ENCODE results near the gene NEURL4. TPM values are rescaled to one million over a fixed set of nuclear protein-coding genes. Genes with fewer than 3 reads are reported as not detected.
"Not testable (repeated sequence)": the region's sequence is repeated elsewhere in the genome, so short reads cannot be mapped to it uniquely, and the experiment has no call there.

NEURL4 gene
- polyA plus RNA-seq (2012; ENCODE audit: missing spikeins): 15.9 TPM

DNA sequence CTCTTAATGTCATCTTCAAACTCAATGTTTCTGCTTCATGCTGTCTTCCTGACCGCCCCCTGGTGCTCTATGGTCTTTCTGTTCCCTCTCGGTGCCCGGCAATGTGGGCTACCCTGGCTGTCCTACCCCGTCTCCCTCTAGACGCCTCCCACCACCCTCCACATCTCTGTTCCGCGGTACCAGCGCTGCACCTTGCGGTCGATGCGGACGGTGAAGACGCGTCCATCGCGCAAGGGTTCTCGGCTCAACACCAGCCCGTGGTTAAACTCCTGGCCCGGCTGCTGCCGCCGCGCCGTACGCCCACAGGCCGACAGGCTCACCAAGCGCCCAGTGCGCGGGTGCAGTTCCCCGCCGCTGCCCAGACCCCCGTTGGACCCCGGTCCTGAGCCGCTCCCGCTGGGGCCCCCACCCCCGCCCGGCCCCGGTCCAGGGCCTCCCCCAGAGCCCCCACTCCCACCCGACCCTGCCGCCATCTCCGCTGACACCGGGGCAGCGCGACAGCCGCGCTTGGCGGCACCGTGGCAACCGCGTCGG, at the start of gene NEURL4:
Gene NEURL4 (minus strand): TSS at position 496 of the 534 bp plus-strand sequence. CDS start 23 bp downstream, at position 473.
- DNase-seq (ENCODE audit: insufficient read length): no peak
- no peak for FAIRE-seq
- TF ChIP-seq POLR2A (IDR thresholded peaks at IDR 0.05; ENCODE audit: low read depth, low read length) (no peak), TAF1 (IDR thresholded peaks at IDR 0.05; ENCODE audit: borderline replicate concordance, low read depth, low read length) (no peak), POLR2AphosphoS5 (IDR thresholded peaks at IDR 0.05; ENCODE audit: low read depth, low read length) (no peak)

DNA sequence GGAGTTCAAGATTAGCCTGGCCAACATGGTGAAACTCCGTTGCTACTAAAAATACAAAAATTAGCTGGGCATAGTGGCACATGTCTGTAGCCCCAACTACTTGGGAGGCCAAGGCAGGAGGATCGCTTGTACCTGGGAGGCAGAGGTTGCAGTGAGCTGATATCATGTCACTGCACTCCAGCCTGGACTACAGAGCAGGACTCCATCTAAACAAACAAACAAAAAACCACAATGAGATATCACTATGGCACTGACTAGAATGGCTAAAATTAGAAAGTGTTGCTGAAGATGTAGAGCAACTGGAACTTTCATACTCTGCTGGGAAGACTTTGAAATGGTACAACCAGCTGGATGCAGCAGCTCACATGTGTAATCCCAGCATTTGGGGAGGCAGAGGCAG, 45.2 kb upstream of the NEURL4 start:
- DNase-seq (ENCODE audit: insufficient read length): no peak
- no peak for FAIRE-seq
- TF ChIP-seq POLR2A (IDR thresholded peaks at IDR 0.05; ENCODE audit: low read depth, low read length) (no peak), POLR2AphosphoS5 (IDR thresholded peaks at IDR 0.05; ENCODE audit: low read depth, low read length) (no peak), TAF1 (IDR thresholded peaks at IDR 0.05; ENCODE audit: borderline replicate concordance, low read depth, low read length) (no peak)

DNA sequence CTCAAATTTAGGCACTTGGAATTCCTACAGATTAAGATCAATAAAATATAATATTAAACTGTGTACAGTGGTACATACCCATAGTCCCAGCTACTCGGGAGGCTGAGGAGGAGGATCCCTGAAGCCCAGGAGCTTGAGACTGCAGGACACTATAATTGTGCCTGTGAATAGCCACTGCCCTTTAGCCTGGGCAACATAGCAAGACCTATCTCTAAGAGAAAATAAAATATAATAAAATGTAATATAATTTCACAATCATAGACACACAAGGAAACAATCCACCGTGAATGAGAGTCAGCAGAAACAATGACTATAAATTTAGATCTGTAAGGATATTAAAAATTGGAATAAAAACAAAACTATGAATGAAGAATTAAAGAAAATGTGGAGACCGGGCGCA, 41.7 kb upstream of the NEURL4 start:
- FAIRE-seq: no peak
- TF ChIP-seq POLR2AphosphoS5 (IDR thresholded peaks at IDR 0.05; ENCODE audit: low read depth, low read length) (no peak), TAF1 (IDR thresholded peaks at IDR 0.05; ENCODE audit: borderline replicate concordance, low read depth, low read length) (no peak), POLR2A (IDR thresholded peaks at IDR 0.05; ENCODE audit: low read depth, low read length) (no peak)
- no peak for DNase-seq (ENCODE audit: insufficient read length)

DNA sequence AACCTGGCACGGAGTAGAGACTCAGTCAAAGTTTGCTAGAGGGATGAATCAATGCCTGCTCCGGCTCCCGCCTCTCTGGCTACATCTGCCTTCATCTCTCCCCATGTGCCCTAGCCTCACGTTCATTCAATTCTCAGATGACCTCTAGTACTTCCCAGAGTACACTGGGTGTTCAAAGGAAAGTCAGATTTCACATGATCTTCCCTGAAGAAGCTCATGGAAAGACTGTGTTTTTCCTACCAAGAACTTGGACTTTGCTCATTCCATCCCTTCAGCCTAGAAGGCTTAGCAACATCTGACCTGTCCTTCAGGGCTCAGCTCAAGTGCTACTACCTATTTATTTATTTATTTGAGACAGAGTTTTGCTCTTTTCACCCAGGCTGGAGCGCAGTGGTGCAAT, 40.7 kb upstream of the NEURL4 start:
- DNase-seq (ENCODE audit: insufficient read length) (no peak), FAIRE-seq (no peak)
- TF ChIP-seq POLR2AphosphoS5 (IDR thresholded peaks at IDR 0.05; ENCODE audit: low read depth, low read length) (no peak), POLR2A (IDR thresholded peaks at IDR 0.05; ENCODE audit: low read depth, low read length) (no peak), TAF1 (IDR thresholded peaks at IDR 0.05; ENCODE audit: borderline replicate concordance, low read depth, low read length) (no peak)

DNA sequence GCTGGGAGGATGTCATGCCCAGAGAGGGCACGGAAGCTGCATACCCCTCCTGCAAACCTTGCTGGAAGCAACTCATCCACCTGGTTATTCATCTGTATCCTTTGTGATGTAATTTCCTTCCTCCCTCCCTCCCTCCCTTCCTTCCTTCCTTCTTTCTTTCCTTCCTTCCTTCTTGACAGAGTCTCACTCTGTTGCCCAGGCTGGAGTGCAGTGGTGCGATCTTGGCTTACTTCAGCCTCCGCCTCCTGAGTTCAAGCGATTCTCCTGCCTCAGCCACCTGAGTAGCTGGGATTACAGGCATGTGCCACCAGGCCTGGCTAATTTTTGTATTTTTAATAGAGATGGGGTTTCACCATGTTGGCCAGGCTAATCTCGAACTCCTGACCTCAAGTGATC, 39.5 kb upstream of the NEURL4 start:
- not testable (repeated sequence) for FAIRE-seq; DNase-seq (ENCODE audit: insufficient read length)

DNA sequence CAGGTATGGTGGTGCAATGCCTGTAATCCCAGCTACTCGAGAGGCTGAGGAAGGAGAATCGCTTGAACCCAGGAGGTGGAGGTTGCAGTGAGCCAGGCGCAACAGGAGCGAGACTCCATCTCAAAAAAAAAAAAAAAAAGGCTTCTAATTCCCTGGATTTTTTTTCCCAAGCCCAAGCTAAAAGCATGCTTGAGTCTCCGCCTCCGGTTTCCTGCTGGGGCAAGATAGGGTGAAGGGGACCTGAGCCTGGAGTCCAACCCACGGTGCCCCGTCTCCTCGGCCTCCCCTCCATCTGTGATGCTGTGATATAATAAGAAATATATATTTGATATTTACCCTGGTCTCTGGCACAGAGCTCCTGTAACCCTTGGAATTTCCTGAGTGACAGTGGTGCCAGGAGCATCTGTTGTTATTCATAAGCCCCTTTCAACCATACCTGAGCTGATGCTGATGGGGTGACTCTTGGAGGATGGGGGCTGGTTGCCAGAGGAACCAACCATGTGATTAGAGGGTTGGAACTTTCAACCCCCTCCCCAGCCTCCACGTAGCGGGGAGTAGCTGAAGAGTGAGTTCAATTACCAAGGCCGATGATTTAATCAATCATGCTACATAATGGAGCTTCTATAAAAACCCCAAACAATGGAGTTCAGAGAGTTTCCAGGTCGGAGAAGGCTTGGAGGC, 38.9 kb upstream of the NEURL4 start:
- DNase-seq (ENCODE audit: insufficient read length): no peak
- no peak for FAIRE-seq
- TF ChIP-seq POLR2A (IDR thresholded peaks at IDR 0.05; ENCODE audit: low read depth, low read length): no peak
- TF ChIP-seq POLR2AphosphoS5 (IDR thresholded peaks at IDR 0.05; ENCODE audit: low read depth, low read length): no peak
- no peak for TF ChIP-seq TAF1 (IDR thresholded peaks at IDR 0.05; ENCODE audit: borderline replicate concordance, low read depth, low read length)

DNA sequence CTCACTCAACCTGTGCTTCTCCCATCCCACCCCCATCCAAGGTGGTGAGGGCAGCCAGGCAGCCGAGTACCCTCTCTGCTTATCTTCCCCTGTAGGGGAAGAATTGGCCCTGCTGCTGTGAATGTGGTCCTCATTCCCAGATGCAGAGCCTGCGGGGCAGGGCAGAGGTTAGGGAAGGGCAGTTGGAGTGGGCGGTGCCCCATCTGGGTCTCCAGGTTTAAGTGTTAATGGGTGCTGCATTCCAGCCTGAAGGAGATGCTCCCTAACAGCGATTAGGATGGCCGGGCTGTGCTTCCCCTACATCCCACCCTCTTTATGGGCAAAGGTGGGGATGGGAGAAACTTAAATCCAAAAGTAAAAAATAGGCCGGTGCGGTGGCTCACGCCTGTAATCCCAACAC, 37.9 kb upstream of the NEURL4 start:
- no peak for DNase-seq (ENCODE audit: insufficient read length)
- TF ChIP-seq POLR2A (IDR thresholded peaks at IDR 0.05; ENCODE audit: low read depth, low read length): no peak
- TF ChIP-seq TAF1 (IDR thresholded peaks at IDR 0.05; ENCODE audit: borderline replicate concordance, low read depth, low read length): no peak
- no peak for TF ChIP-seq POLR2AphosphoS5 (IDR thresholded peaks at IDR 0.05; ENCODE audit: low read depth, low read length)
- FAIRE-seq: no peak

DNA sequence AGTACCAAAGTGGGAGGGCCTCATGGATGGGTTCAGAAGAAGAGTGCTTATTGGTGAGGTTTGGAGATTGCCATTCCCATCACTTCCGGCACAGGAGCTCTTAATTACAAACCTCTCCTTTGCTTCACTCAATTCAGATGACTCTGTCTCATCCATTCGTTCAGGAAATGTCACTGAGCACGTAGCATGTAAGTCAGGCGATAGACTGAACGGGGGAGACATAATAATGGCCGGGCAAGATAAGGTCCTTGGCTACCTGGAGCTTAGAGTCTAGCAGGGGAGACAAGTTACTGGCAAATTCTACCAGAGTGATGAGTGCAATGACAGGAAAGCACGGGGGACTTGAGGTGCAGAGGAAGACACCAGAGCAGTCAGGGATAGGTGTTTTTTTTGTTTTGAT, 36.8 kb upstream of the NEURL4 start:
- not testable (repeated sequence) for DNase-seq (ENCODE audit: insufficient read length); FAIRE-seq

DNA sequence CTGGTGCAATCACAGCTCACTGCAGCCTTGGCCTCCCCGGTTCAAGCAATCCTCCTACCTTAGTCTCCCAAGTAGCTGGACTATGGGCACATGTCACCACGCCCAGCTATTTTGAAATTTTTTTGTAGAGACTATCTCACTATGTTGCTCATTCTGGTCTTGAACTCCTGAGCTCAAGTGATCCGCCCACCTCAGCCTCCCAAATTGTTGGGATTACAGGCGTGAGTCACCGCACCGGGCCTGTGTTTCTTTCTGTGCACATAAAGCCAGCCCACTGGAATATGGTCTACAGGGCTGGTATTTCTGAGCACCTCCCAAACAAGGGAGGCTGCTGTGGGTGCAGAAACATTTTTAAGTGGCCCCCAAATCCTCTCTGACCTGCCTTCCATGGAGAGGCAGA, 34.2 kb upstream of the NEURL4 start:
- no peak for DNase-seq (ENCODE audit: insufficient read length)
- FAIRE-seq: no peak
- TF ChIP-seq TAF1 (IDR thresholded peaks at IDR 0.05; ENCODE audit: borderline replicate concordance, low read depth, low read length): no peak
- no peak for TF ChIP-seq POLR2AphosphoS5 (IDR thresholded peaks at IDR 0.05; ENCODE audit: low read depth, low read length)
- TF ChIP-seq POLR2A (IDR thresholded peaks at IDR 0.05; ENCODE audit: low read depth, low read length): no peak

DNA sequence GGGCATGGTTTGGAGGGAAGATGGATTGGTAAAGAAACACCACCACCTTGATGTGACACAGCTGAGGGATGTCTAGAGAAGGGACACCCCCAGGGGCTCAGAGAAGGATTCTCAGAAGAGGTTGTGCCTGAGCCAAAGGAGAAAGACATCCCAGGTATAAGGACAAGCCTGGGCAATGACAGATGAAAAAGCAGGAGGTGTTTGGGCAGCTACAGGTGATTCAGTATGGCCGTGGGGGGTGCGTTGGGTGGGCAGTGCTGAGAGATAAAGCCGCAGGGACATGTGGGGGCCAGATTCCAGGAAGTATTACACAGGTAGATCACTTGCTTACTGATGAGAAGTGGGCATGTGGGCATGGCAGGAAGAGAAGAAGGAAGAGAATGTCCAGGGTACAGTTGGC, 32.8 kb upstream of the NEURL4 start:
- no peak for TF ChIP-seq POLR2AphosphoS5 (IDR thresholded peaks at IDR 0.05; ENCODE audit: low read depth, low read length)
- no peak for TF ChIP-seq TAF1 (IDR thresholded peaks at IDR 0.05; ENCODE audit: borderline replicate concordance, low read depth, low read length)
- no peak for TF ChIP-seq POLR2A (IDR thresholded peaks at IDR 0.05; ENCODE audit: low read depth, low read length)
- FAIRE-seq (no peak), DNase-seq (ENCODE audit: insufficient read length) (no peak)

DNA sequence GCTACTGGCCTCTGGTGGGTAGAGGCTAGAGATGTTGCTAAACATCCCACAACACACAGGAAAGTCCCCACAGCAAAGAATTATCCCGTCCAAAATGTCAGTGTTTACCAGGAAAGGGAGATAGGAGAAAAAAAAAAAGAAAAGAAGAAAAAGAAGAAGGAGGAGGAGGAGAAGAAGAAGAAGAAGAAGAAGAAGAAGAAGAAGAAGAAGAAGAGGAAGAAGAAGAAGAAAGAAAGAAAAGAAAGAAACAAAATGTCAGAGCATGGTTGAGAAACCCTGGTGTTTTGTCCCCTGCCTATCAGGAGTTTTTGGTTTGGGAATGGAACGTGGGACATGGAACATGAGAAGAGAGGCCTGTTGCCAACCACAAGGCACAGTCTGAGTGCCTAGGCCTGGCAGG, 28.2 kb upstream of the NEURL4 start:
- DNase-seq (ENCODE audit: insufficient read length): no peak
- FAIRE-seq: no peak
- TF ChIP-seq TAF1 (IDR thresholded peaks at IDR 0.05; ENCODE audit: borderline replicate concordance, low read depth, low read length) (no peak), POLR2A (IDR thresholded peaks at IDR 0.05; ENCODE audit: low read depth, low read length) (no peak), POLR2AphosphoS5 (IDR thresholded peaks at IDR 0.05; ENCODE audit: low read depth, low read length) (no peak)

DNA sequence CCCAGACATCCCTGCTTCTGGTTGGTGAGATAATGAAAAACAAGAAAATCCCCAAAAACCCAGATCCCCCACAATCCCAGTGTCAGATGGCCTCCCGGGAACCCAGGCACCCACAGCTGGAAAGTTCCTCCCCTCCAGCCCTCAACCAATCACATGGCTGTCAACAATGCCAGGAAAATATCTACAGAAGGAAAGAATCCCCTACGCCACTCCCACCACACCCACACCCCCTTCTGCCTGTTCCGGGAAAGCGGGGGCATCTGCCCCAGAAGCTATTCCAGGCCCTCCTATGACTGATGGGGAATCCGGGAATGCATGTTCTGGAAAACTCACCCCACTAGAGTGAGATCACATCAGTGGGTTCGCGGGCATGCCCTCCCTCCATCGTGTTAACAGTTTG, 27.6 kb upstream of the NEURL4 start:
- TF ChIP-seq POLR2AphosphoS5 (IDR thresholded peaks at IDR 0.05; ENCODE audit: low read depth, low read length): no peak
- no peak for TF ChIP-seq POLR2A (IDR thresholded peaks at IDR 0.05; ENCODE audit: low read depth, low read length)
- no peak for TF ChIP-seq TAF1 (IDR thresholded peaks at IDR 0.05; ENCODE audit: borderline replicate concordance, low read depth, low read length)
- DNase-seq (ENCODE audit: insufficient read length) (no peak), FAIRE-seq (no peak)
